ENCODE data around the gene TRIM14. TPM values are rescaled to one million over a fixed set of nuclear protein-coding genes. Genes with fewer than 3 reads are reported as not detected.
"Not testable (repeated sequence)": the region's sequence is repeated elsewhere in the genome, so short reads cannot be mapped to it uniquely, and the experiment has no call there.

TRIM14 gene
- total RNA-seq, 4 donors from 2014 or later = 12.0 to 17.5 (median 16.3) TPM

- no peak for DNase-seq (ENCODE audit: low spot score in 2 of 2)
- 86 to 94% methylated on average over 2 of the region's 2 CpGs for WGBS, 2 donors
- TF ChIP-seq, protein P1, sequence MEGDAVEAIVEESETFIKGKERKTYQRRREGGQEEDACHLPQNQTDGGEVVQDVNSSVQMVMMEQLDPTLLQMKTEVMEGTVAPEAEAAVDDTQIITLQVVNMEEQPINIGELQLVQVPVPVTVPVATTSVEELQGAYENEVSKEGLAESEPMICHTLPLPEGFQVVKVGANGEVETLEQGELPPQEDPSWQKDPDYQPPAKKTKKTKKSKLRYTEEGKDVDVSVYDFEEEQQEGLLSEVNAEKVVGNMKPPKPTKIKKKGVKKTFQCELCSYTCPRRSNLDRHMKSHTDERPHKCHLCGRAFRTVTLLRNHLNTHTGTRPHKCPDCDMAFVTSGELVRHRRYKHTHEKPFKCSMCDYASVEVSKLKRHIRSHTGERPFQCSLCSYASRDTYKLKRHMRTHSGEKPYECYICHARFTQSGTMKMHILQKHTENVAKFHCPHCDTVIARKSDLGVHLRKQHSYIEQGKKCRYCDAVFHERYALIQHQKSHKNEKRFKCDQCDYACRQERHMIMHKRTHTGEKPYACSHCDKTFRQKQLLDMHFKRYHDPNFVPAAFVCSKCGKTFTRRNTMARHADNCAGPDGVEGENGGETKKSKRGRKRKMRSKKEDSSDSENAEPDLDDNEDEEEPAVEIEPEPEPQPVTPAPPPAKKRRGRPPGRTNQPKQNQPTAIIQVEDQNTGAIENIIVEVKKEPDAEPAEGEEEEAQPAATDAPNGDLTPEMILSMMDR (IDR thresholded peaks at IDR 0.05) = no peak
- TF ChIP-seq POLR2A (IDR thresholded peaks at IDR 0.05) = no peak
- intact Hi-C loops (cut with DNase I; ENCODE audit: low total_unique reads) = no loop called here
- no peak overlapping the region for H3K4me3 ChIP-seq (ENCODE audit: low read depth, poor library complexity, severe bottlenecking)
Measured at GRCh38 chr9:98083061-98083501, 35.9 kb downstream of the TRIM14 start.

- no peak for DNase-seq (ENCODE audit: low spot score in 2 of 2)
- intact Hi-C loops (cut with DNase I; ENCODE audit: low total_unique reads) = no loop called here
- no peak overlapping the region for H3K4me3 ChIP-seq (ENCODE audit: low read depth, poor library complexity, severe bottlenecking)
- TF ChIP-seq, protein P1 (IDR thresholded peaks at IDR 0.05) = no peak
- no peak for TF ChIP-seq POLR2A (IDR thresholded peaks at IDR 0.05)
- 55 to 63% methylated on average over 5 to 6 of the region's 6 CpGs for WGBS, 2 donors
Measured at GRCh38 chr9:98081477-98082219, 37.4 kb downstream of the TRIM14 start.

DNA sequence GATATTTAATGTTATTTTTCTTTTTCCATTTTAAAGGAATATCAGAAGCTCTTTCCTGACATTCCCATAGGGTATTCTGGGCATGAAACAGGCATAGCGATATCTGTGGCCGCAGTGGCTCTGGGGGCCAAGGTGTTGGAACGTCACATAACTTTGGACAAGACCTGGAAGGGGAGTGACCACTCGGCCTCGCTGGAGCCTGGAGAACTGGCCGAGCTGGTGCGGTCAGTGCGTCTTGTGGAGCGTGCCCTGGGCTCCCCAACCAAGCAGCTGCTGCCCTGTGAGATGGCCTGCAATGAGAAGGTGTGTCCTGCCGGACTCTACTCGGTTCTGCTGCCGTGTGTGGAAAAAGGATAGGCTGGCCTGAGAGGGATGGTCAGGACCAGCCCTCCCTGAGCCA, 38.2 kb downstream of the TRIM14 start:
- WGBS, 2 donors = 91 to 95% methylated on average over 12 of the region's 12 CpGs
- TF ChIP-seq, protein P1 (IDR thresholded peaks at IDR 0.05) = no peak
- no peak for TF ChIP-seq POLR2A (IDR thresholded peaks at IDR 0.05)
- DNase-seq (ENCODE audit: low spot score in 2 of 2) = no peak
- intact Hi-C loops (cut with DNase I; ENCODE audit: low total_unique reads) = no loop called here
- no peak overlapping the region for H3K4me3 ChIP-seq (ENCODE audit: low read depth, poor library complexity, severe bottlenecking)

- 90 to 97% methylated on average over 1 of the region's 1 CpG for WGBS, 2 donors
- intact Hi-C loops (cut with DNase I; ENCODE audit: low total_unique reads) = no loop called here
- TF ChIP-seq, protein P1 (IDR thresholded peaks at IDR 0.05) = no peak
- no peak for TF ChIP-seq POLR2A (IDR thresholded peaks at IDR 0.05)
- DNase-seq (ENCODE audit: low spot score in 2 of 2) = no peak
- no peak overlapping the region for H3K4me3 ChIP-seq (ENCODE audit: low read depth, poor library complexity, severe bottlenecking)
Measured at GRCh38 chr9:98080326-98080725, 38.7 kb downstream of the TRIM14 start.

GRCh38 chr9:98078895-98079294, 40.1 kb downstream of the TRIM14 start:
- intact Hi-C loops (cut with DNase I; ENCODE audit: low total_unique reads) = loop anchor here (10.0 kb wide), 2 partner anchors 126 to 176 kb away; partner anchors contain the start of gene TBC1D2
- 76 to 81% methylated on average over 5 of the region's 5 CpGs for WGBS, 2 donors
- TF ChIP-seq, protein P1 (IDR thresholded peaks at IDR 0.05) = no peak
- no peak for TF ChIP-seq POLR2A (IDR thresholded peaks at IDR 0.05)
- no peak for DNase-seq (ENCODE audit: low spot score in 2 of 2)
- H3K4me3 ChIP-seq (ENCODE audit: low read depth, poor library complexity, severe bottlenecking) = no peak overlapping the region

- 84 to 89% methylated on average over 8 of the region's 8 CpGs for WGBS, 2 donors
- intact Hi-C loops (cut with DNase I; ENCODE audit: low total_unique reads) = loop anchor here (10.0 kb wide), 2 partner anchors 128 to 178 kb away; partner anchors contain the start of gene TBC1D2
- DNase-seq (ENCODE audit: low spot score in 2 of 2) = not testable (repeated sequence)
Measured at GRCh38 chr9:98076514-98076890, 42.5 kb downstream of the TRIM14 start.

More at GRCh38 chr9:98076514-98076890, 42.5 kb downstream of the TRIM14 start:
- H3K4me3 ChIP-seq (ENCODE audit: low read depth, poor library complexity, severe bottlenecking) = not testable (repeated sequence)

All from lower leg skin (tissue), 4 donors.